Measurements from ENCODE around the gene MRPL40.

MRPL40 gene

GRCh38 chr22:19463491-19464469 is 31.4 kb downstream of the MRPL40 start:
- no peak for DNase-seq

DNA sequence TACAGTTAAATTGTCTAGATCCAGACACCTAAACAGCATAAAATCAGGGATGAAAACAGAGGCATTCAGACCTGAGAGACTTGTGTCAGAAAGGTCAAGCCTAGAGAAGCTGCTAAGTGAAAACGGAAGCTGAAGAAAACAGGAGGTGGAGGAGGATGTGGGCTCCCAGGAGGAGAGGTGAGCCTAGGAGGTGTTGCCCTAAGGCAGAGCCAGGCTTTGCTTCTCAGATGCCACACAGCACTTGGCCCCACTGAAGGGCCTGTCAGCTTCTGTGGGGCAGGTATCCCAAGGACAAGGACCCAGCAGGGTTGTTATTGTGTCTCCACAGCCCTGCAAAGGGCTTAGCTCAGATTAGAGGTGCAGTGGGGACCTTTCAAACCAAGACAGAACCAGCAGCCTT is 32.2 kb downstream of the MRPL40 start:
- DNase-seq = no peak

GRCh38 chr22:19464975-19465374 is 32.6 kb downstream of the MRPL40 start:
- no peak for DNase-seq

DNA sequence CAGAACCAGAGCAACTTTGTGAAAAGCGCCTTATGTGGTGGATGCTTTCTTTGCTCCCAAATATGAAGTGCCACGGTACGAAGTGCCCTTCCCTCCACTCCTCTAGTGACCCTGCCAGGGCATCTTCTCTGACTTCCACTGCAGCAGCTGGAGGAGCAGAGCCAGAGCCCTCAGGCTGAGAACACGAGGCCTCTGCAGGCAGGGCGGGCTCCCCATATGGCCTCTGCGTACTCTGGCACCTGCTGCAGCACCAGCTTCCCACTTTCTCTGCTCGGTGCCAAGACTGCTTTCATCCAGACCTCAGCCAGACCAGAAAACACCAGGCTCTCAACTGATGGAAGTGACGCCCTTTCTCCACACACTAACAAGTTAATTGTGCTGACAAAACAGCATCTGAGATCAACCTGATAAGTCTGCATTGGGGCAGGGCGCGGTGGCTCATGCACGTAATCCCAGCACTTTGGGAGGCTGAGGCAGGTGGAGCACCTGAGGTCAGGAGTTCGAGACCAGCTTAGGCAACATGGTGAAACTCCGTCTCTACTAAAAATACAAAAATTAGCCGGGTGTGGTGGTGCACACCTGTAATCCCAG is 33.9 kb downstream of the MRPL40 start:
- no peak for DNase-seq

- DNase-seq = no peak
Measured at GRCh38 chr22:19466848-19467752, 34.8 kb downstream of the MRPL40 start.

DNA sequence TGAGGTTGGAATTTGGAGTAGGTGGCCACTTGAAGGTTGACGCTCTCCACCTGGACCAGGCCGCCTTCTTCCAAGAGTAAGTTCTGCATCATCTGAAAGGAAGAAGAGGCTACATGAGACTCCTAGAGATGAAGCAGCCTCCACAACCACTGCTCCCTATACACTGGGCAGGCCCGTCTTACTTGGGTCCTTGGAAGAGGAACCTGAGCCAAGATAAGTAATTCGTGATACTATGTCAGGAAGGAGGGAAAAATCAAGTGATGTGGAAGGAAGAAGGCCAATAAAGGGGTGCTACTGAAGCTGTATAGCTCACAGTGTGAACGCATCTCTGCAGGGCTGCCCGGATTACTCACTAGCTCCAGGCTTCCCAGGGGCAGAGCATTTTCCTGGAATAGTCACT is 35.6 kb downstream of the MRPL40 start:
- no peak for DNase-seq

GRCh38 chr22:19469421-19469820 is 37.1 kb downstream of the MRPL40 start:
- DNase-seq = no peak

GRCh38 chr22:19470010-19470409 is 37.7 kb downstream of the MRPL40 start:
- no peak for DNase-seq

GRCh38 chr22:19471572-19471971 is 39.2 kb downstream of the MRPL40 start:
- DNase-seq = no peak

- no peak for DNase-seq
Measured at GRCh38 chr22:19472233-19472632, 39.9 kb downstream of the MRPL40 start.

GRCh38 chr22:19473578-19473977 is 41.2 kb downstream of the MRPL40 start:
- DNase-seq = no peak

DNA sequence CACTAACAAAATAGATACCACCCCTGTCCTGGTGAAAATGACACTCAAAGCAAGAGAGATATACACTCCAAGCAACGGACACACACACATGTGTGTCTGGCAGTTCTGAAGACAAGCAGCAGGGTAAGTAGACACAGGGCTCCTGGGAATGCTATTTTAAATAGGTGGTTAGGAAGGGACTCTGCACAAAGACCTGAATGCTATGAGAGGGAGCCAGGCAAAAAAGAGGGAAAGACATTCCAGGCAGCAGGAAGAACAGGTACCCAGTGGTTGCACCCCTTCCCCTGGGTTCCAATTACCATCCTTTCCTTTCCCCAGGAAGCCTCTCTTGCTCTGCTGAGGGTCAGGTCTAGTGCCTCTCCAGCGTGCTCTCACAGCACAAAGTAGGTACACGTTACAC is 43.7 kb downstream of the MRPL40 start:
- no peak for DNase-seq

DNA sequence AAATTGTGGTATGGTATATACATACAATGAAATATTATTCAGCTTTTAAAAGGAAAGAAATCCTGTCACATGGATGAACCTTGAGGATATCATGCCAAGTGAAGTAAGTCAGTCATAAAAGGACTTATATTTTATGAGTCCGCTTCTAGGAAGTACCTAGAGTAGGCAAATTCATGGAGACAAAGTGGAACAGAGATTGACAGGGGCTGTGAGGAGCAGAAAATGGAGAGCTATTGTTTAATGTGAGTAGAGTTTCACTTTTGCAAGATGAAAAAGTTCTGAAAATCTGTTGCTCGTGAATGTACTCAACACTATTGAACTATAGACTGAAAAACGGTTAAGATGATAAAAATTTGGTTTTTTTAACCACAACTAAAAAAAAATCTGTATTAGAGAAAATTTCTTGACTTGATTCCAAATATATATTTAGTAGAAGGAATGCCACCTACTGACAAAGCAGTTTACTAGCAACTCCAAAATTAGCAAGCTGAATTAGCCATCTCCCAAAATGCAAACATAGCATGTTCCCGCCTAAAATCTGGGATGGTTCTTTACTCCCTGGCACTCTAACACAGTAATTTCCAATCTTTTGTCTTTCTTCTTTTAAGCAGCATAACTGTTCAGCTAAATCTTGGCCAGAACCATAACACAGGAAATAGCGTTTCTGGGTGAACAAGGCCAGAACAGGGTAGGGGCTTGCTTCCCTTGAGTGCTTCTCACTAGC is 45.1 kb downstream of the MRPL40 start:
- DNase-seq = no peak

DNA sequence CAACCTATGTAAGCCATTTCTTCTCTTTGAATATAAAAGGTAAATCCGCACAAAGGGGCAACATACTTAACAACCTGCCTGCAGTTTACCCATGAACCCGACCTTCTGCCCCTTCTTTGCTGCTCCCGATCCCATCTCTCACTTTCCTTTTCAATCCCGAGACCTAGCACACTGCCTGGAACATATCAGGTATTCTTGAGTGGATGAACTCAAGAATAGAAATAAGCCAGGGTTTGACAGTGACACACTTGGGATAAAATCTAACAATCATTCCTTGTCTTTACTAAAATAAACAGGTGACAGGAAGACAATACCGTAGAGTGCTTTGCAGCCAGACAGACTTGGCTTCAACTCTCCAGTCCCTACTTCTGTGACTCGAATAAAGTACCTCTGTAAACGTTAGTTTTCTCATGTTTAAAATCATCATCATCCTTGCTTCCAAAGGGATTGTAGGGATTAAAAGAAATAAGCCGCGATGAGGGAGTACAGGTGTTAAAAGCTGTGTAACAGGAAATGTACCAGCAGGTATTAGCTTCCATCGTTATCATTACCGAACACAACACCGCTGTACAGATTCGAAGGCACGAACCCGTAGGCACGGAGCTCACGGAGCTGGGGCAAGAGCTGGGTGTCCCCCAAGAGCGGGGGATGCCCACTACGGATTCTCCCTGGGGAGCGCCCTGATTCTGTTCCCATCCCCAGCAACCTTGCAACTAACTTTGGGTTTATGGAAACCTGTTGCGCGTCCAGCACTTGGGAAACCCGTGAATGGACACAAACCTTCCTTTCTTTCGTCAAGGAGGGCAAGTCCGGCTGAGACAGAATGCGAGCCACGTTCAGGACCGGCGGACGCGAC is 45.9 kb downstream of the MRPL40 start:
- DNase-seq = no peak

DNA sequence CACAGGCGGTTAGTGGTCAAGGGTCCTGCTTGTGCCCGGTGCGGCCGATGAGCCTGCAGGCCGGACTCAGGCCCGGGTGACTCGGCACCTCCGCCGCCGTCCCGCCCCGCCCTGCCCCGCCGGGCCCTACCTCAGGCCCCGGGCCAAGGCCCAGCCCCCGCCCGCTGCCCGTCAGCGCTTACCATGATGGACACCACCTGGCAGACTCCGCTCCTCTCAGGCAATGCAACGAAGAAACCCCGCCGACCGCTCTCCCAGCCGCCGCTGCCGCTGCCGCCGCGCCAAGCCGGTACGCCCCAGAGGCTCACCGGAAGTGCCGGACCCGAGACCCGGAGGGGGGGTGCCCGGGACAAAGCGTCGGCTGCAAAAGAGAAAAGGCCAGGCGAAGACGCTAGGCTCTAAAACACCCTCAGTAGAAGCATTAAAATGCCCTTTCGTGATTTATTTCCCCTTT is 46.6 kb downstream of the MRPL40 start, which contains the start of gene UFD1:
UFD1 (minus strand) TSS at position 293 of the 454 bp plus-strand sequence; CDS start at position 185, 108 bp downstream.
- DNase-seq = peak; percentile 84

GRCh38 chr22:19479355-19480172 is 47.2 kb downstream of the MRPL40 start, which contains the start of gene CDC45:
Gene CDC45 (plus strand): TSS chr22:19479920. CDS start chr22:19479969, 49 bp downstream.
- peak; percentile 95 for DNase-seq

GRCh38 chr22:19480173-19480568 is 47.8 kb downstream of the MRPL40 start:
- DNase-seq = peak; percentile 20

- DNase-seq = no peak
Measured at GRCh38 chr22:19480789-19481188, 48.4 kb downstream of the MRPL40 start.

DNA sequence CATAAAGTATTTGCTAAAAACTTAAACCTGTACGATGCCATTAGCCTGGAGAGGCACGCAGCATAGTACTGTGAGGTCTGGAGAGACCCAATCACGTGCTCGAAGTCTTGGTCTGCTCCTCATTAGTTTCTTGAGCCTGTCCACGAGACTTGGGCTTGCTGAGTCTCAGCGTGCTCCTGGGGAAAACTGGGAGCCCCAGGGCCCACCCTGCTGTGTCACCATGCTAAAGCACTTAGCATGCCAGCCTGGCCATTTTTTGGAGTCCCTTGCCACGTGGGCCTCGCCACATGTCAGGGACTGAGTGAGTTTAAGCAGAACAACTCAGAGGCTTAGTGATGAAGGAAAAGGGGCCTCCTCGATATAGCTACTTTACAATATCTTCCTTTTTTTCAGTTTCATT is 50.0 kb downstream of the MRPL40 start:
- no peak for DNase-seq

Data from stimulated activated CD4-positive, alpha-beta T cell treated with anti-CD3 and anti-CD28 coated beads, Interleukin-1b, Interleukin-23, amount 100 ng/mL, for 48 hours (primary cell).